ENCODE data around the gene PARK7.
A peak's percentile ranks its signal among the peaks of the same experiment; 100 is the strongest.
"Not testable (repeated sequence)": the region's sequence is repeated elsewhere in the genome, so short reads cannot be mapped to it uniquely, and the experiment has no call there.

Gene PARK7

GRCh38 chr1:7952791-7953190, 8.7 kb upstream of the PARK7 start:
- WGBS = 93% methylated on average over 23 of the region's 30 CpGs
- H3K4me3 ChIP-seq (ENCODE audit: low read length); H3K36me3 ChIP-seq (ENCODE audit: insufficient read depth, low read length); H3K27ac ChIP-seq (ENCODE audit: low read depth, low read length); H3K9ac ChIP-seq (ENCODE audit: low read depth, low read length); H3K4me1 ChIP-seq (ENCODE audit: insufficient read depth, low read length); H3K9me3 ChIP-seq (ENCODE audit: insufficient read depth, low read depth, low read length); H3K27me3 ChIP-seq (ENCODE audit: insufficient read depth, low read length): not testable (repeated sequence)

GRCh38 chr1:7953850-7954609, 7.5 kb upstream of the PARK7 start:
- no peak overlapping the region; the same call in 1 of the 2 replicates for H3K27ac ChIP-seq (ENCODE audit: low read depth, low read length)
- 94% methylated on average over 65 of the region's 65 CpGs for WGBS

GRCh38 chr1:7954683-7955082, 6.8 kb upstream of the PARK7 start:
- Histone ChIP-seq H3K9ac (ENCODE audit: low read depth, low read length) (0 out of 2 replicates have a peak overlapping the region, but pooled peaks have one; percentile 1), H3K27ac (ENCODE audit: low read depth, low read length) (no peak overlapping the region), H3K27me3 (ENCODE audit: insufficient read depth, low read length) (no peaks in the 10 kb centered on the region), H3K4me3 (ENCODE audit: low read length) (peak overlapping the region; percentile 47), H3K4me1 (ENCODE audit: insufficient read depth, low read length) (no peaks in the 10 kb centered on the region), H3K9me3 (ENCODE audit: insufficient read depth, low read depth, low read length) (peaks cover 2% of the 10 kb centered on the region; the same call in 1 of the 2 replicates), H3K36me3 (ENCODE audit: insufficient read depth, low read length) (no peaks in the 10 kb centered on the region)
- WGBS = 91% methylated on average over 5 of the region's 7 CpGs

More at GRCh38 chr1:7953850-7954609, 7.5 kb upstream of the PARK7 start:
- H3K9ac ChIP-seq (ENCODE audit: low read depth, low read length) = peak overlapping the region; percentile 1; the same call in 1 of the 2 replicates
- H3K4me3 ChIP-seq (ENCODE audit: low read length) = peak overlapping the region; percentile 47
- peaks cover 2% of the 10 kb centered on the region; the same call in 1 of the 2 replicates for H3K9me3 ChIP-seq (ENCODE audit: insufficient read depth, low read depth, low read length)
- H3K4me1 ChIP-seq (ENCODE audit: insufficient read depth, low read length) = no peaks in the 10 kb centered on the region
- no peaks in the 10 kb centered on the region for H3K36me3 ChIP-seq (ENCODE audit: insufficient read depth, low read length)
- no peaks in the 10 kb centered on the region for H3K27me3 ChIP-seq (ENCODE audit: insufficient read depth, low read length)

GRCh38 chr1:7956218-7957032, 5.1 kb upstream of the PARK7 start:
- H3K9me3 ChIP-seq (ENCODE audit: insufficient read depth, low read depth, low read length) = peaks cover 2% of the 10 kb centered on the region; the same call in 1 of the 2 replicates
- 0 out of 2 replicates have a peak, but pooled peaks cover 4% of the 10 kb centered on the region for H3K4me1 ChIP-seq (ENCODE audit: insufficient read depth, low read length)
- 89% methylated on average over 10 of the region's 10 CpGs for WGBS
- H3K36me3 ChIP-seq (ENCODE audit: insufficient read depth, low read length) = no peaks in the 10 kb centered on the region
- no peak overlapping the region for H3K4me3 ChIP-seq (ENCODE audit: low read length)
- no peaks in the 10 kb centered on the region for H3K27me3 ChIP-seq (ENCODE audit: insufficient read depth, low read length)
- no peak overlapping the region for H3K27ac ChIP-seq (ENCODE audit: low read depth, low read length)
- H3K9ac ChIP-seq (ENCODE audit: low read depth, low read length) = no peak overlapping the region

GRCh38 chr1:7960165-7960564, 1.3 kb upstream of the PARK7 start:
- WGBS = 89% methylated on average over 2 of the region's 2 CpGs
- Histone ChIP-seq H3K9me3 (ENCODE audit: insufficient read depth, low read depth, low read length) (no peaks in the 10 kb centered on the region), H3K27ac (ENCODE audit: low read depth, low read length) (no peak overlapping the region), H3K9ac (ENCODE audit: low read depth, low read length) (no peak overlapping the region), H3K4me1 (ENCODE audit: insufficient read depth, low read length) (peaks cover 10% of the 10 kb centered on the region; the same call in 1 of the 2 replicates), H3K36me3 (ENCODE audit: insufficient read depth, low read length) (peaks cover 24% of the 10 kb centered on the region), H3K4me3 (ENCODE audit: low read length) (peak overlapping the region; percentile 80; the same call in 1 of the 2 replicates), H3K27me3 (ENCODE audit: insufficient read depth, low read length) (no peaks in the 10 kb centered on the region)

GRCh38 chr1:7960867-7961215, 670 bp upstream of the PARK7 start:
- H3K27me3 ChIP-seq (ENCODE audit: insufficient read depth, low read length) = no peaks in the 10 kb centered on the region
- H3K9ac ChIP-seq (ENCODE audit: low read depth, low read length) = peak overlapping the region; percentile 87
- H3K4me1 ChIP-seq (ENCODE audit: insufficient read depth, low read length) = peaks cover 10% of the 10 kb centered on the region; the same call in 1 of the 2 replicates
- peak overlapping the region; percentile 74 for H3K27ac ChIP-seq (ENCODE audit: low read depth, low read length)
- H3K36me3 ChIP-seq (ENCODE audit: insufficient read depth, low read length) = peaks cover 31% of the 10 kb centered on the region
- peak overlapping the region; percentile 80 for H3K4me3 ChIP-seq (ENCODE audit: low read length)
- WGBS = 16% methylated on average over 3 of the region's 3 CpGs
- no peaks in the 10 kb centered on the region for H3K9me3 ChIP-seq (ENCODE audit: insufficient read depth, low read depth, low read length)

- Histone ChIP-seq H3K27me3 (ENCODE audit: insufficient read depth, low read length) (no peaks in the 10 kb centered on the region), H3K27ac (ENCODE audit: low read depth, low read length) (peak overlapping the region; percentile 74), H3K4me3 (ENCODE audit: low read length) (peak overlapping the region; percentile 80), H3K9me3 (ENCODE audit: insufficient read depth, low read depth, low read length) (no peaks in the 10 kb centered on the region), H3K36me3 (ENCODE audit: insufficient read depth, low read length) (peaks cover 42% of the 10 kb centered on the region), H3K4me1 (ENCODE audit: insufficient read depth, low read length) (peaks cover 10% of the 10 kb centered on the region; the same call in 1 of the 2 replicates), H3K9ac (ENCODE audit: low read depth, low read length) (peak overlapping the region; percentile 77)
- 1% methylated on average over 10 of the region's 10 CpGs for WGBS
Measured at GRCh38 chr1:7962014-7962335, 464 bp downstream of the PARK7 start.

GRCh38 chr1:7962636-7963377, 1.3 kb downstream of the PARK7 start:
- Histone ChIP-seq H3K9ac (ENCODE audit: low read depth, low read length) (peak overlapping the region; percentile 77; the same call in 1 of the 2 replicates), H3K27ac (ENCODE audit: low read depth, low read length) (no peak overlapping the region), H3K9me3 (ENCODE audit: insufficient read depth, low read depth, low read length) (no peaks in the 10 kb centered on the region), H3K36me3 (ENCODE audit: insufficient read depth, low read length) (peaks cover 50% of the 10 kb centered on the region), H3K4me3 (ENCODE audit: low read length) (peak overlapping the region; percentile 80), H3K27me3 (ENCODE audit: insufficient read depth, low read length) (no peaks in the 10 kb centered on the region), H3K4me1 (ENCODE audit: insufficient read depth, low read length) (peaks cover 10% of the 10 kb centered on the region; the same call in 1 of the 2 replicates)
- 92% methylated on average over 10 of the region's 11 CpGs for WGBS

GRCh38 chr1:7963378-7963730, 1.8 kb downstream of the PARK7 start:
- 96% methylated on average over 12 of the region's 12 CpGs for whole genome bisulfite sequencing
- H3K27me3 ChIP-seq (ENCODE audit: insufficient read depth, low read length); H3K4me3 ChIP-seq (ENCODE audit: low read length); H3K4me1 ChIP-seq (ENCODE audit: insufficient read depth, low read length); H3K9ac ChIP-seq (ENCODE audit: low read depth, low read length); H3K27ac ChIP-seq (ENCODE audit: low read depth, low read length); H3K9me3 ChIP-seq (ENCODE audit: insufficient read depth, low read depth, low read length): not testable (repeated sequence)
- H3K36me3 ChIP-seq (ENCODE audit: insufficient read depth, low read length) = peaks cover 55% of the 10 kb centered on the region

GRCh38 chr1:7963841-7964240, 2.3 kb downstream of the PARK7 start:
- H3K4me1 ChIP-seq (ENCODE audit: insufficient read depth, low read length); H3K9me3 ChIP-seq (ENCODE audit: insufficient read depth, low read depth, low read length); H3K27ac ChIP-seq (ENCODE audit: low read depth, low read length); H3K9ac ChIP-seq (ENCODE audit: low read depth, low read length); H3K4me3 ChIP-seq (ENCODE audit: low read length); H3K27me3 ChIP-seq (ENCODE audit: insufficient read depth, low read length): not testable (repeated sequence)
- 96% methylated on average over 7 of the region's 7 CpGs for WGBS
- peaks cover 60% of the 10 kb centered on the region for H3K36me3 ChIP-seq (ENCODE audit: insufficient read depth, low read length)

- H3K9me3 ChIP-seq (ENCODE audit: insufficient read depth, low read depth, low read length) = no peaks in the 10 kb centered on the region
- no peaks in the 10 kb centered on the region for H3K27me3 ChIP-seq (ENCODE audit: insufficient read depth, low read length)
- H3K4me3 ChIP-seq (ENCODE audit: low read length) = no peak overlapping the region
- peaks cover 66% of the 10 kb centered on the region for H3K36me3 ChIP-seq (ENCODE audit: insufficient read depth, low read length)
- no peak overlapping the region for H3K27ac ChIP-seq (ENCODE audit: low read depth, low read length)
- H3K4me1 ChIP-seq (ENCODE audit: insufficient read depth, low read length) = peaks cover 10% of the 10 kb centered on the region; the same call in 1 of the 2 replicates
- WGBS = 92% methylated on average over 3 of the region's 3 CpGs
- no peak overlapping the region for H3K9ac ChIP-seq (ENCODE audit: low read depth, low read length)
Measured at GRCh38 chr1:7964476-7964875, 3.0 kb downstream of the PARK7 start.

All from HUES64 (cell line).